NB4 (cell line): ENCODE data around the gene DOCK8.

ENCODE experiments used
- POLR2A ChIP-seq: IDR thresholded peaks from 2 replicates; pipeline ENCODE4 v1.6.1; 2011; ENCODE audit warnings: mild to moderate bottlenecking; ENCODE audit not compliant: insufficient read length; ENCODE audit errors: extremely low read depth
- TF ChIP-seq, protein P1 (sequence below): IDR thresholded peaks from 2 replicates; pipeline ENCODE4 v1.6.1; 2011; ENCODE audit warnings: low read depth, low read length
- TF ChIP-seq, protein P2 (sequence below): IDR thresholded peaks from one replicate; pipeline ENCODE4 v1.5.1; 2012; ENCODE audit warnings: low read depth, low read length

DNA sequence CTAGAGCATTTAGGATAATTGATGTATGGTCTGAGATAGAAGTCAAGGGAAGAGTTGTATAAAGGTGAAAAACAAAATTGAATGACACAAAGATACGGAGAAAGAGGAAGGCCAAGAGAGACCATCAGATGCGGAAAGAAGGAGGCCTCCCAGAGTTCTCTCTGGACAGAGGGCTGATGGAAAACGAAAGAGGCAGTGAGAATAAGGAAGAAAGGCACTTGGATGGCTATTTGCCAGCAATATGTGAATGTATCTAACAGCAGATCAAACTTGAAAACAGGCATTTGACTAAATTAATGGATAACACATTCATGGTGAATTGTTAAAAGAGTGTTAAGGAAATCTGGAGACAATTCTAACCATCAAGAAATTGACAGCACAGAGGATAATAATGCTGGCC, 2.4 kb upstream of the DOCK8 start:
- TF ChIP-seq, protein P1, sequence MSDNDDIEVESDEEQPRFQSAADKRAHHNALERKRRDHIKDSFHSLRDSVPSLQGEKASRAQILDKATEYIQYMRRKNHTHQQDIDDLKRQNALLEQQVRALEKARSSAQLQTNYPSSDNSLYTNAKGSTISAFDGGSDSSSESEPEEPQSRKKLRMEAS, result no peak
- TF ChIP-seq, protein P2, sequence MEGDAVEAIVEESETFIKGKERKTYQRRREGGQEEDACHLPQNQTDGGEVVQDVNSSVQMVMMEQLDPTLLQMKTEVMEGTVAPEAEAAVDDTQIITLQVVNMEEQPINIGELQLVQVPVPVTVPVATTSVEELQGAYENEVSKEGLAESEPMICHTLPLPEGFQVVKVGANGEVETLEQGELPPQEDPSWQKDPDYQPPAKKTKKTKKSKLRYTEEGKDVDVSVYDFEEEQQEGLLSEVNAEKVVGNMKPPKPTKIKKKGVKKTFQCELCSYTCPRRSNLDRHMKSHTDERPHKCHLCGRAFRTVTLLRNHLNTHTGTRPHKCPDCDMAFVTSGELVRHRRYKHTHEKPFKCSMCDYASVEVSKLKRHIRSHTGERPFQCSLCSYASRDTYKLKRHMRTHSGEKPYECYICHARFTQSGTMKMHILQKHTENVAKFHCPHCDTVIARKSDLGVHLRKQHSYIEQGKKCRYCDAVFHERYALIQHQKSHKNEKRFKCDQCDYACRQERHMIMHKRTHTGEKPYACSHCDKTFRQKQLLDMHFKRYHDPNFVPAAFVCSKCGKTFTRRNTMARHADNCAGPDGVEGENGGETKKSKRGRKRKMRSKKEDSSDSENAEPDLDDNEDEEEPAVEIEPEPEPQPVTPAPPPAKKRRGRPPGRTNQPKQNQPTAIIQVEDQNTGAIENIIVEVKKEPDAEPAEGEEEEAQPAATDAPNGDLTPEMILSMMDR, result no peak
- no peak for TF ChIP-seq POLR2A
